Measurements from ENCODE around the gene SLC39A8.
"Not testable (repeated sequence)": the region's sequence is repeated elsewhere in the genome, so short reads cannot be mapped to it uniquely, and the experiment has no call there.

The SLC39A8 gene

DNA sequence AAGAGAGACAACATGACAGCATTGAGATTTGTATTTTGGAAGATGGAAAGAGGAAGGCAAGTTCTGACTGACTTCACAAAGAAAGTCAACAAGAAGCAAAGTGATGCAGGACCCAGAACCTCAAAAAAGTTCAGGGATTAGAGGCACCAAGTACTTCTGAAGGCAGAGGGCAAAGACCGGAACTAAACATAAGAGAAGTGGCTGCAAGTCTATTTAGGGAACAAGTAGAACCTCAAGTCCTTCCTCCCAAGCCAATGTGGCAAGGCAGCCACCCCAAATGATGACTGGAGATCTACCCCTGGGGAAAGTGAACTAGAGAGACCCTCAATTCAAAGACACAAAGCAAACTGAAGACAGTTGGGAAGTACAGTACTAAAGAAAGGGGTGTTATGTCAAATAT lies 46.6 kb downstream of the SLC39A8 start:
- no peak for DNase-seq

DNA sequence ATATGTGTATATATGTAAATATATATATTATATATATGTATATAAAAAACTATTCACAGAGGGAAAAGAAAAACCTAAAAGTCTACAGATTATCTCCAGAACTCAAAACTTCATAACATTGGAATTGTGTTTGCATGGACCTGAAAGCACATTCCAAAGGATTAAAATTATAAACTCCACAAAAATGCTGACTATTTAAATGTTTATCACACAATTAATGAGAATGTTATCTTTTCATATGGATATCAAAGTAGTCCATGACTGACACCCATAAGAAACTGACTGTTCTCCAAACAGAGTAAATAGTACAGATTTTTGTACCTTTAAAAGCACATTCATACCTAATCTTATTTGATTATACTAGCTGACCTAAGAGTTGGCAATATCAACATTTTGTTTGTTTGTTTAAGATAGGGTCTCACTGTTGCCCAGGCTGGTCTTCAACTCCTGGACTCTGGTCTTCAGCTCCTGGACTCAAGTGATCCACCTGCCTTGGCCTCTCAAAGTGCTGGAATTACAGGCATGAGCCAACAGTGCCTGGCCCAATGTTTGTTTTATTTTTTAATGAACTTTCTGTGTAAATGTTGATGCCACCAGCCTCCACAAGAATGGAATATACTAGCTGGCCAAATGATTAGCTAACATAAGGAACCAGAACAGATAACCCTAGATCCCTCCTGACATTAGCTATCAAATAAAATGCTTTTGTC lies 50.0 kb downstream of the SLC39A8 start:
- DNase-seq: no peak

DNA sequence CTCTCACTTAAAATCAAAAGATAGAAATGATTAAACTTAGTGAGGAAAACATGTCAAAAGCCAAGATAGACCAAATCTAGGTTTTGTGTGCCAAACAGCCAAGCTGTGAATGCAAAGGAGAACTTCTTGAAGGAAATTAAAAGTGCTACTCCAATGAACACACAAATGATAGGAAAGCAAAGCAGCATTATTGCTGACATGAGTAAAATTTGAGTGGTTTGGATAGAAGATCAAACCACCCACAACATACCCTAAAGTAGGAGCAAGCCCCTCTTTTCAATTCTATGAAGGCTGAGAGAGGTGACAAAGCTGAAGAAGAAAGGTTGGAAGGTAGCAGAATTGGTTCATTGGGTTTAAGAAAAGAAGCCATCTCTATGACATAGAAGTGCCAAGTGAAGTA lies 56.8 kb downstream of the SLC39A8 start:
- DNase-seq: no peak

GRCh38 chr4:102285831-102286230 lies 59.5 kb downstream of the SLC39A8 start:
- no peak for DNase-seq

DNA sequence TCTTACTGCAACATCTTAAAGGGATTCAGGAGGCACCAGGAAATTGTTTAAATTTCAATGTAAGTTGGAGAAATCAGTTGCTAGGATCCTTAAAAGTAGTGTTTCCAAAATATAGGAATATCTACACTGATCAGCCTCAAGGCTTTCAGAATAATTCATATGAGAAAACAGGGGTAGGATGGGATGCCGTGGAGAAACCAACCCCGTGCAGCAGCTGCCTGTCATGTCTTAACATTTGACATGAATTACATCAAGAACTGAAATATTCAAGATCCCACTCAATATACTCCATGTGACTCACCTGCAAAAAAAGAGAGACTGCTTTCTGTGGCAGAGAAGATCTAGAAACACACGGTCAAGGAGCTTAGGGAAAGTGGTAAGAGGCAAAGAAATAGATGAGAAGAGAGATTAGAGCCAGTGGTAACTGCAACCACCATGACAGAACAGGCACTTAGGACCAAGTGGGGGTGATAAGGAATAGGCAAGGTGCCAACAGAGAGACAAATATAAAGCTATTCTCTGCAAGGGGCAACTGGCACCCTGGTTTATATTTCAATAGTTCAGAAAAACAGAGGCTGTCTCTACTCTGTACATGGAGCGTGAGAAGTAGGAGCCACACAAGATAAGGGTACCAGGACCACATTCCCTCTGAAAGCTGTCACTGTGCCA lies 64.0 kb downstream of the SLC39A8 start:
- no peak for DNase-seq

- DNase-seq: not testable (repeated sequence)
These were observed 72.0 kb downstream of the SLC39A8 start for GRCh38 chr4:102273317-102273716.

DNA sequence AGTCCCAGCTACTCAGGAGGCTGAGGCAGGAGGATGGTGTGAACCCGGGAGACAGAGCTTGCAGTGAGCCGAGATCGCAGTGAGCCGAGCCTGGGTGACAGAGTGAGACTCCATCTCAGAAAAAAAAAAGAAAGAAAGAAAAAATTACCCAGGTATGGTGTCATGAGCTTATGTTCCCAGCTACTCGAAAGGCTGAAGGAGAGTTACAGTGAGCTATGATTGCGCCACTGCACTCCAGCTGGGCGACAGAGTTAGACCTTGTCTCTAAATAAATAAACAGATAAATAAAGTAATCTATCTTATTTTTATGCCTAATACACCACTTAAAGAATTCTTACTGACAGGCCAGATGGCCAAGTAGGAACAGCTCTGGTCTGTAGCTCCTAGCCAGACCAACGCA lies 73.0 kb downstream of the SLC39A8 start:
- no peak for DNase-seq

DNA sequence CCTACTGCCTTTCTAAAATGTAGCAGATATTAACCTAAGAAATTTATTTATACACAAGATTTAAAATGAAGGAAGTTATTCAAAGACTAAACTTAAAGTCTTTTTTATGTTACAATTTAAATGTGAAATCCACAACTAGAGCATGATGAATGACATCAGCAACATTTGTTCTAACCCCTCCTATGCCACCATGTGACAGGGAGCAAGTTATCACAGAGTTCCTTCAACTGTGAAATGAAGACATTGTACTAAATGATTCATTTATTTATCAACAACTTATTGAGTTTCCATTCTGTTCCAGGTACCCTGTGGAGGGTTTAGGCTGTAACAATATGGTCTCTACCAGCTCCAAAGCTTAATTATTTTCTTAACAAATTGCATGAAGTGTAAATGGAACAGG lies 76.9 kb downstream of the SLC39A8 start:
- no peak for DNase-seq

- peak; percentile 37 for DNase-seq
These were observed 82.1 kb downstream of the SLC39A8 start for GRCh38 chr4:102263024-102263787.

GRCh38 chr4:102259702-102260101 lies 85.6 kb downstream of the SLC39A8 start:
- DNase-seq: no peak

GRCh38 chr4:102259081-102259480 lies 86.2 kb downstream of the SLC39A8 start:
- no peak for DNase-seq

DNA sequence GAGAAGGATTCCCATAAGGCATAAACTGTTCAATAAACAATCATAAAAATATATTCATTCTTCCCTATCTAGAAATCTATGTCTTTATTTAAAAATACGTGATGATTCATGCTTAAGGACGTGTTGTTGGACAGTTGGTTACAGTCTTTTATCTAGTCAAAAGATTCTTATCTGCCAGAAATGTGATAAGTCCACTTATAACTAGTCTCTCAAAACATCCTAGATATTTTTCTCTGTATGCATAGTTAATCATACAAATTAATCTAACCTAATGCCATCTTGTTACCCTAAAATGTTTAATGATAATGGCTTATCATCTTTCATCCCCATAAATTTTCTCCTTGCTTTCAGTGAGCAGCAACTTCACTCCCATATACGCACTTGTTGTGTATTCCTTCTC lies 89.0 kb downstream of the SLC39A8 start:
- no peak for DNase-seq

GRCh38 chr4:102253860-102254259 lies 91.4 kb downstream of the SLC39A8 start:
- DNase-seq: no peak

GRCh38 chr4:102252171-102252570 lies 93.1 kb downstream of the SLC39A8 start:
- DNase-seq: no peak

DNA sequence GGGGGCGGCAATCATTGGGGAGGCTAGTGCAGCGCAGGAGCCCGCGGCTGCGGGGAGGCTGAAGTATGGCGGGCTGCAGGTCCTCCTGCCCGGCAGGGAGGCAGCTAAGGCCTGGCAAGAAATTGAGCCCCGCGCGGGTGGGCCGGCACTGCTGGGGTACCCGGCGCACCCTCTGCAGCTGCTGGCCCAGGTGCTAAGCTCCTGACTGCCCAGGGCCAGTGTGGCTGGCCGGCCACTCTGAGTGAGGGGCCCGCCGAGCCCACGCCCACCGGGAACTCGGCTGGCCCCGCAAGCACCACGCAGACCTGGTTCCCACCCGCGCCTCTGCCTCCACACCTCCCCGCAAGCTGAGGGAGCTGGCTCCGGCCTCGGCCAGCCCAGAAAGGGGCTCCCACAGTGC lies 94.9 kb downstream of the SLC39A8 start:
- DNase-seq: no peak

GRCh38 chr4:102247041-102247440 lies 98.2 kb downstream of the SLC39A8 start:
- DNase-seq: peak; percentile 12

DNA sequence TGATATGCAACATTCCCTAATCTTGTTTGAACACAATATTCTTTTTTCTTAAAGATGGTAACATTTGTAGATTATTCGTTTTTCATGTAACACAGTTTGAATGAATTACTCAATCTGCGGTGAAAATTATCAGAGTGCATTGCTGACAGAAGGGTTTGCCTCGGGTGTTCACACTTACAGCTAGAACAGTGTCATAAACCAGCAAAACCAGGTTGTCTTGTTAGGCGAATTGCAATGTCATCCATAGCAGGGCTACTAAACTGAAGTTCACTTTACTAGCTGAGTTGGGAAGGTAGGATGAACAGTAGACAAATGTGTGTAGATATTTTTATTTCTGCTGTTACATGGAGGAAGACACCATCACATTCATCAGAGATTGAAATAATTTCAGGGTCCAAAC lies 98.9 kb downstream of the SLC39A8 start:
- no peak for DNase-seq

DNA sequence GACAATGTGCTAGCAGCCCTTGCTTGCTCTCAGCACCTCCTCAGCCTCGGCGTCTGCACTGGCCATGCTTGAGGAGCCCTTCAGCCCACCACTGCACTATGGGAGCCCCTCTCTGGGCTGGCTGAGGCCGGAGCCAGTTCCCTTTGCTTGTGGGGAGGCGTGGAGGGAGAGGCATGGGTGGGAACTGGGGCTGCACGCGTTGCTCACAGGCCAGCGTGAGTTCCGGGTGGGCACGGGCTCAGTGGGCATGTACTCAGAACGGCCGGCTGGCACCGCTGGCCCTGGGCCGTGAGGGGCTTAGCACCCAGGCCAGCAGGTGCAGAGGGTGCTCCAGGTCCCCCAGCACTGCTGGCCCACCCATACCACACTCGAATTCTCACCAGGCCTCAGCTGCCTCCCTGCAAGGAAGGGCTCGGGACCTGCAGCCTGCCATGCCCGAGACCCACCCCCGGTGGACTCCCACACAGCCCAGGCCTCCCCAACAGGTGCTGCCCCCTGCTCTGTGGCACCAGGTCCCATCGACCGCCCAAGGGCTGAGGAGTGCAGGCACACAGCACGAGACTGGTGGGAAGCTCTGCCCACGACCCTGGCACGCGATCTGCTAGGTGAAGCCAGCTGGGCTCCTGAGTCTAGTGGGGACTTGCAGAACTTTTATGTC lies 100.3 kb downstream of the SLC39A8 start:
- DNase-seq: no peak

GRCh38 chr4:102243296-102243695 lies 102.0 kb downstream of the SLC39A8 start:
- not testable (repeated sequence) for DNase-seq

DNA sequence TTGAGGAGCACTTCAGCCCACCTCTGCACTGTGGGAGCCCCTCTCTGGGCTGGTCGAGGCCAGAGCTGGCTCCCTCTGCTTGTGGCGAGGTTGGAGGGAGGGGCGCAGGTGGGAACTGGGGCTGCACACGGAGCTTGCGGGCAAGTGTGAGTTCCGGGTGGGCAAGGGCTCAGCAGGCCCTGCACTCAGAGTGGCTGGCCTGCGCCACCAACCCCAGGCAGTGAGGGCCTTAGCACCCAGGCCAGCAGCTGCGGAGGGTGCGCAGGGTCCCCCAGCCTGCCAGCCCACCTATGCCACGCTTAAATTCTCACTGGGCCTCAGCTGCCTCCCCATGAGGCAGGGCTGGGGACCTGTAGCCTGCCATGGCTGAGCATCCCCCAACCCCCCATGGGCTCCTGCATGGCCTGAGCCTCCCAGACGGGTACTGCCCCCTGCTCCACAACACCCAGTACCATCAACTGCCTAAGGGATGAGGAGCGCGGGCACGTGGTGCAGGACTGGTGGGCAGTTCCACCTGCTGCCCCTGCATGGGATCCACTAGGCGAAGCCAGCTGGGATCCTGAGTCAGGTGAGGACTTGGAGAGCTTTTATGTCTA lies 110.9 kb downstream of the SLC39A8 start:
- DNase-seq: no peak

DNA sequence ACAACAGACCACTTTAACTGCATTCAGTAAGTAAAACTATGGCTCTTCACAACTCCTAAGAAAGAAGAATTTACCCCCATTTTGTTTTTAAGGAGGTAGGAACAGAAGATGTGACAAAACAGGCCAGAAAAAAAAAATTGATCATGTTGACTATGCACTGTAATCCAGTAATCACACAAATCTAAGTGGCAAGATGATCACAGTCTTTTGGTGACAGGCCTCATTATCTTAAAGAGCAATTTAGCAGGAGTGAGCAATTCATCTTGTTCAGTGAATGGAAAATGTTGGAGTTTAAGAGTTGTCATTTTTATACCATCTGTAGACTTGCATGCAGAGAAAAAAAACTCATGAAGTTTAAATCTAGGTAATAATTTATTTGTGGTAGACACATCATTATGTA lies 115.1 kb downstream of the SLC39A8 start:
- no peak for DNase-seq

GRCh38 chr4:102227388-102227787 lies 117.9 kb downstream of the SLC39A8 start:
- DNase-seq: no peak

GRCh38 chr4:102223461-102223860 lies 121.8 kb downstream of the SLC39A8 start:
- no peak for DNase-seq

Measured in fibroblast of skin of abdomen (primary cell).